CD4-positive, alpha-beta T cell treated with Interleukin-2 at 100 ng/mL for 4 hours (primary cell): ENCODE data around the gene FBXO41.

Experiments
- DNase-seq: peaks from one replicate; pipeline ENCODE4 v3.0.0-alpha.2; 2020; ENCODE audit warnings: low spot score

Gene FBXO41

GRCh38 chr2:73246850-73247249, 37.4 kb downstream of the FBXO41 start:
- no peak for DNase-seq

- no peak for DNase-seq
These were observed 39.7 kb downstream of the FBXO41 start for GRCh38 chr2:73244580-73244979.

- no peak for DNase-seq
These were observed 40.3 kb downstream of the FBXO41 start for GRCh38 chr2:73243884-73244570.

- DNase-seq, result no peak
These were observed 44.5 kb downstream of the FBXO41 start for GRCh38 chr2:73239776-73240175.

GRCh38 chr2:73238976-73239375, 45.3 kb downstream of the FBXO41 start:
- no peak for DNase-seq

GRCh38 chr2:73238149-73238548, 46.1 kb downstream of the FBXO41 start:
- no peak for DNase-seq

- DNase-seq, result no peak
These were observed 47.1 kb downstream of the FBXO41 start for GRCh38 chr2:73237168-73237567.

- no peak for DNase-seq
These were observed 48.8 kb downstream of the FBXO41 start for GRCh38 chr2:73235315-73236028.

GRCh38 chr2:73233932-73234832, 50.1 kb downstream of the FBXO41 start, which contains the start of gene CCT7:
Gene CCT7, plus strand, starts transcription at chr2:73234308. Its CDS starts 71 bp downstream, at chr2:73234379.
- peak; percentile 93 for DNase-seq

GRCh38 chr2:73233154-73233931, 50.9 kb downstream of the FBXO41 start, which contains the start of gene PRADC1:
Gene PRADC1, minus strand, starts transcription at chr2:73233239. Its CDS starts 79 bp downstream, at chr2:73233160.
- DNase-seq, result peak; percentile 98

- DNase-seq, result peak; percentile 10
These were observed 51.7 kb downstream of the FBXO41 start for GRCh38 chr2:73232403-73233153.

- no peak for DNase-seq
These were observed 55.6 kb downstream of the FBXO41 start for GRCh38 chr2:73228631-73229030.

- no peak for DNase-seq
These were observed 57.2 kb downstream of the FBXO41 start for GRCh38 chr2:73227086-73227485.

- DNase-seq, result no peak
These were observed 58.5 kb downstream of the FBXO41 start for GRCh38 chr2:73225513-73226360.

- no peak for DNase-seq
These were observed 60.5 kb downstream of the FBXO41 start for GRCh38 chr2:73223821-73224220.

- DNase-seq, result no peak
These were observed 66.0 kb downstream of the FBXO41 start for GRCh38 chr2:73218298-73218697.

GRCh38 chr2:73217826-73218225, 66.5 kb downstream of the FBXO41 start:
- no peak for DNase-seq

GRCh38 chr2:73217160-73217559, 67.1 kb downstream of the FBXO41 start:
- no peak for DNase-seq

- DNase-seq, result no peak
These were observed 69.0 kb downstream of the FBXO41 start for GRCh38 chr2:73215254-73215653.
